ENCODE data around the gene CTNNA3. TPM values are rescaled to one million over a fixed set of nuclear protein-coding genes. Genes with fewer than 3 reads are reported as not detected.
A peak's percentile ranks its signal among the peaks of the same experiment; 100 is the strongest.

Gene CTNNA3
- total RNA-seq, 1 experiment from 2014 or later: 0.02 TPM

DNA sequence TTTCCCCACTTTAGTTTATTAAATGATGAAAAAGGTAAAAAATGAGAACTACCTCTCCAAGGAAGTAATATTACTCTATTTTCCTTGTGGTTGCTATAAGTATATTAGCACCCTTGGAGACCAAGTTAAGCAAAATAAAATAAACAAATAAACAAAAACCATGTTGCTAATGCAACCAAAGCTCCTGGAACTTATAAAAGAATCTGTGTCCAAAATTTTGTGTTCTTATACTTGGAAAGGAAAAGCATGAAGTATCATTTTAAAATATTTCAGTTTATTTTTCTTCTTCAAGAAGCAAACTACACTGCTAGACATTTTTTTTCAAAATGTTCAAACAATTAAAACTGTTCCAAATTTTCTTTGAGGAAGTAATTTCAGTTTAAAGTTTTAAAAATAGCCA is 1212.0 kb downstream of the CTNNA3 start:
- Mint-ChIP-seq H3K4me3 (ENCODE audit: unreplicated experiment) (no peak overlapping the region), H3K27ac (ENCODE audit: low read depth, unreplicated experiment) (no peak overlapping the region), H3K27me3 (ENCODE audit: insufficient read depth, unreplicated experiment) (no peaks in the 10 kb centered on the region), H3K9me3 (ENCODE audit: unreplicated experiment) (no peaks in the 10 kb centered on the region), H3K36me3 (ENCODE audit: insufficient read depth, unreplicated experiment) (no peaks in the 10 kb centered on the region), H3K4me1 (ENCODE audit: insufficient read depth, unreplicated experiment) (no peaks in the 10 kb centered on the region)
- POLR2A ChIA-PET: no interaction called here
- no TSS peak for BruUV-seq (replicated peaks)
- intact Hi-C loops (cut with micrococcal nuclease): no loop called here
- CTCF ChIA-PET: no interaction called here
- DNase-seq (ENCODE audit: unreplicated experiment): no peak
- TF ChIP-seq, protein P1, sequence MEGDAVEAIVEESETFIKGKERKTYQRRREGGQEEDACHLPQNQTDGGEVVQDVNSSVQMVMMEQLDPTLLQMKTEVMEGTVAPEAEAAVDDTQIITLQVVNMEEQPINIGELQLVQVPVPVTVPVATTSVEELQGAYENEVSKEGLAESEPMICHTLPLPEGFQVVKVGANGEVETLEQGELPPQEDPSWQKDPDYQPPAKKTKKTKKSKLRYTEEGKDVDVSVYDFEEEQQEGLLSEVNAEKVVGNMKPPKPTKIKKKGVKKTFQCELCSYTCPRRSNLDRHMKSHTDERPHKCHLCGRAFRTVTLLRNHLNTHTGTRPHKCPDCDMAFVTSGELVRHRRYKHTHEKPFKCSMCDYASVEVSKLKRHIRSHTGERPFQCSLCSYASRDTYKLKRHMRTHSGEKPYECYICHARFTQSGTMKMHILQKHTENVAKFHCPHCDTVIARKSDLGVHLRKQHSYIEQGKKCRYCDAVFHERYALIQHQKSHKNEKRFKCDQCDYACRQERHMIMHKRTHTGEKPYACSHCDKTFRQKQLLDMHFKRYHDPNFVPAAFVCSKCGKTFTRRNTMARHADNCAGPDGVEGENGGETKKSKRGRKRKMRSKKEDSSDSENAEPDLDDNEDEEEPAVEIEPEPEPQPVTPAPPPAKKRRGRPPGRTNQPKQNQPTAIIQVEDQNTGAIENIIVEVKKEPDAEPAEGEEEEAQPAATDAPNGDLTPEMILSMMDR (IDR thresholded peaks at IDR 0.05; ENCODE audit: unreplicated experiment): no peak

DNA sequence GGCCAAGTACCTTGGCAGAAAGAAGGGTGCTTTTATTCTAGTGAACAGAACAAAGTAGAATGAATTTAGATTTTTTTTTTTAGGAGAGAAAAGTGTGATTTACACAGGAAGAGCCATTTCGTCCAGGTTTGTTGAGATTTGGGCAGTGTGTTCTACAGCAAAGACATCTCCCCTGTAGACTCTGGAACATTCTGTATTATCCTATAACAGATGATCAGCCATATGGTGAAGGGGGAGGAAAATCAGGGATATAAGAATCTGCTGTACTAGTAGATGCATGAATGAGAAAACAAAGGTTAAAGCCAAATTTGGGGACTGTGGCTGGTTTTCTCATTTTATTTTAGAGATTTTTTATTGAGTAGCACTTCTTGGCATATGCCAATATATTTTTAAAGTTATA is 1223.8 kb downstream of the CTNNA3 start:
- Mint-ChIP-seq H3K27me3 (ENCODE audit: insufficient read depth, unreplicated experiment) (no peaks in the 10 kb centered on the region), H3K4me1 (ENCODE audit: insufficient read depth, unreplicated experiment) (no peaks in the 10 kb centered on the region), H3K4me3 (ENCODE audit: unreplicated experiment) (no peak overlapping the region), H3K27ac (ENCODE audit: low read depth, unreplicated experiment) (no peak overlapping the region), H3K36me3 (ENCODE audit: insufficient read depth, unreplicated experiment) (no peaks in the 10 kb centered on the region), H3K9me3 (ENCODE audit: unreplicated experiment) (no peaks in the 10 kb centered on the region)
- TF ChIP-seq, protein P1 (IDR thresholded peaks at IDR 0.05; ENCODE audit: unreplicated experiment): no peak
- intact Hi-C loops (cut with micrococcal nuclease): no loop called here
- DNase-seq (ENCODE audit: unreplicated experiment): no peak
- ChIA-PET CTCF (interaction anchor here (0.7 kb wide), 1 partner anchor 1724 kb away, joined by 4 read pairs; no protein-coding TSS in a partner anchor), POLR2A (no interaction called here)
- no TSS peak for BruUV-seq (replicated peaks)

DNA sequence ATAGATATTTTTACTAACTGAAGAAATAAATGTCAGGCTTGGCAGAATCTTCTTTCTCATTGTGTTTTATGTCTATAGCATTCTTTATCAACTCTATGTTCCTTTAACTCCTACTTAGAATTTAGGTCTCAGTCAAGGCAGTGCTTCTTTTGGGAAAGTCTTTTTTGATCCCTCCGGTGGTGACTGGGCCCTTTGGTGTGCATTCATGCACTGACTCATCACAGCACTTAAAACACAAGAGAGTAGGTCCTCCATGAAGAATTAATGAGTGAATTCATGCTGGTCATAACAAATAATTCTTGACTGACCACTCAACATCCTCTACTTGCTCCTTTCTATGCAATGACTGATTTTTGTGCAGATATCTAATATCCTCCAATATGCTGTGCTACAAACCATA is 1229.0 kb downstream of the CTNNA3 start:
- H3K36me3 Mint-ChIP-seq (ENCODE audit: insufficient read depth, unreplicated experiment): no peaks in the 10 kb centered on the region
- POLR2A ChIA-PET: no interaction called here

DNA sequence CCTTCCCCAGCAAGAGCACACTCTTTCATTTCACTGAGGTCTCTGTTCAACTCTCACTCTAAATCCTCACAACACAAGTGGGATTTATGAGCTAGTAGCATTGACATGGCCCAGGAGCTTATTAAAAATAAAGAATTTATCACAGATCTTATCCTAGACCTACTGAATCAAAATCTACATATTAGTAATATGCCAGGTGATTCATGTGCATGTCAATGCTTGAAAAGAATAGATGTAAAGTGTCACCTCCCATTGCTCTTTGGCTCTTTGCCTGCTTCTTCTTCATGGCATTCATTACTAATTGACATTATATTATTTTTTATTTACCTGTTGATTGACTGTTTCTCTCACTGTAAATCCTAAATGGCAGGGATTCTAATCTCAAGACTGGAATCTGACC is 1229.4 kb downstream of the CTNNA3 start:
- DNase-seq (ENCODE audit: unreplicated experiment): peak; percentile 3
- ChIA-PET POLR2A (no interaction called here), CTCF (interaction anchor here (1.0 kb wide), 1 partner anchor 9 kb away, joined by 3 read pairs; no protein-coding TSS in a partner anchor)
- Mint-ChIP-seq H3K4me1 (ENCODE audit: insufficient read depth, unreplicated experiment) (no peaks in the 10 kb centered on the region), H3K9me3 (ENCODE audit: unreplicated experiment) (no peaks in the 10 kb centered on the region), H3K27ac (ENCODE audit: low read depth, unreplicated experiment) (no peak overlapping the region), H3K4me3 (ENCODE audit: unreplicated experiment) (no peak overlapping the region), H3K27me3 (ENCODE audit: insufficient read depth, unreplicated experiment) (no peaks in the 10 kb centered on the region), H3K36me3 (ENCODE audit: insufficient read depth, unreplicated experiment) (no peaks in the 10 kb centered on the region)
- intact Hi-C loops (cut with micrococcal nuclease): loop anchor here (5.0 kb wide), 1 partner anchor 529 kb away; no protein-coding TSS in a partner anchor
- TF ChIP-seq, protein P1 (IDR thresholded peaks at IDR 0.05; ENCODE audit: unreplicated experiment): no peak
- BruUV-seq (replicated peaks): no TSS peak

More for the DNA sequence above, 1229.0 kb downstream of the CTNNA3 start:
- DNase-seq (ENCODE audit: unreplicated experiment): no peak
- Mint-ChIP-seq H3K27ac (ENCODE audit: low read depth, unreplicated experiment) (no peak overlapping the region), H3K4me3 (ENCODE audit: unreplicated experiment) (no peak overlapping the region), H3K9me3 (ENCODE audit: unreplicated experiment) (no peaks in the 10 kb centered on the region), H3K4me1 (ENCODE audit: insufficient read depth, unreplicated experiment) (no peaks in the 10 kb centered on the region), H3K27me3 (ENCODE audit: insufficient read depth, unreplicated experiment) (no peaks in the 10 kb centered on the region)
- no TSS peak for BruUV-seq (replicated peaks)
- TF ChIP-seq, protein P1 (IDR thresholded peaks at IDR 0.05; ENCODE audit: unreplicated experiment): no peak
- CTCF ChIA-PET: interaction anchor here (1.0 kb wide), 1 partner anchor 8 kb away, joined by 3 read pairs; no protein-coding TSS in a partner anchor
- intact Hi-C loops (cut with micrococcal nuclease): loop anchor here (5.0 kb wide), 1 partner anchor 530 kb away; no protein-coding TSS in a partner anchor
